HG02840 (cell line): ENCODE results near the gene TBL1XR1.
"Not testable (repeated sequence)": the region's sequence is repeated elsewhere in the genome, so short reads cannot be mapped to it uniquely, and the experiment has no call there.

Source experiments
- ATAC-seq: cut with Tn5 transposase; IDR thresholded peaks from one replicate; pipeline ENCODE4 v1.9.1; 2021; ENCODE audit warnings: mild to moderate bottlenecking, moderate library complexity, moderate number of reproducible peaks; ENCODE audit not compliant: unreplicated experiment, low FRiP score

Gene TBL1XR1

GRCh38 chr3:177041021-177041729, 156.1 kb downstream of the TBL1XR1 start:
- no peak for ATAC-seq

GRCh38 chr3:177039490-177040274, 157.6 kb downstream of the TBL1XR1 start:
- ATAC-seq, result no peak

DNA sequence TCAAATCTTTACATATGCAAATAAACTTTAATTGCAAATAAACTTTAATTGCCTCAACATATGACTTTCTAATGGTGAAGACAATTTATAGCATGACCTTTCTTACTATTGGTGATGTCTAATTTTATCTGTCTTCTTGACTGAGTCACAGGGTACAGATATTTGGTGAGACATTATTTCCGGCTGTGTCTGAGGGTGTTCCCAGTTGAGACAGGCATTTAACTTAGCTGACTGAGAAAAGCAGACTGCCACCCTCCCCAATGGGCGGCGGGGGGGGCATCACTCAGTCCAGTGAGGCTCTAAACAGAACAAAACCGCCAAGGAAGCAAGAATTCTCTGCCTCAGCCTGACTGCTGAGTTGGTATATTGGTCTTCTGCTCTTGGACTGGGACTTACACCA, 160.0 kb downstream of the TBL1XR1 start:
- no peak for ATAC-seq

GRCh38 chr3:177035676-177036075, 161.6 kb downstream of the TBL1XR1 start:
- ATAC-seq, result no peak

- ATAC-seq, result no peak
Measured at GRCh38 chr3:177034832-177035475, 162.3 kb downstream of the TBL1XR1 start.

DNA sequence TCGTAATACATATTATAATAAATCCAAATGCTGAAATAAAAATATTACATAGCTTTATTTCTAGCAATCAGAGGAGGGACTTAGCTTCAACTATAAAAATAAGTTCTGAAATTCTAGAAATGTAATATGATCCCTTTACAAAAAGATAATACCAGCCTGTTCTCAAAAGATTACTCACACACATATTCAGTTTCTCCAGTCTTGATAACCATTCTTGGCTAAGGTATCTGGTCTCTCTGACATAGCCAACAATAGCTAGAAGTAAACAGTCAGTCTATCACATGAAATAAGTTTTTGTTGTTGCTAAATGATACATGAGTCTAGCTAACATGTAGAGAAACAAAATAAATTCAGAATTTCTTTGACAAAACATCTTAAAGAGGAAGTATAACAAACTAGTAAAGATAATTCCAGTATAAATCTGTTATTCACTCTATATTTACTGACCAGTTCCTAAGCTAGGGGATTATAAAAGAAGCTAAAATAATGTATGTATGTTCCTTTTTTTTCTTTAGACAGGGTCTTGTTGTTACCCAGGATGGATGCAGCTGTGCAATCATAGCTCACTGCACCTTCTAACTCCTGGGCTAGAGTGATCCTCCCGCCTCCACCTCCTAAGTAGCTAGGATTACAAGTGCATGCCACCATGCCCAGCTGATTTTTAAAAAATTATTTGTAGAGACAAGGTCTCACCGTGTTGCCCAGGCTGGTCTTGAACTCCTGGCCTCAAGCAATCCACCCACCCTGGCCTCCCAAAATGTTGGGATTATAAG, 170.6 kb downstream of the TBL1XR1 start:
- no peak for ATAC-seq

DNA sequence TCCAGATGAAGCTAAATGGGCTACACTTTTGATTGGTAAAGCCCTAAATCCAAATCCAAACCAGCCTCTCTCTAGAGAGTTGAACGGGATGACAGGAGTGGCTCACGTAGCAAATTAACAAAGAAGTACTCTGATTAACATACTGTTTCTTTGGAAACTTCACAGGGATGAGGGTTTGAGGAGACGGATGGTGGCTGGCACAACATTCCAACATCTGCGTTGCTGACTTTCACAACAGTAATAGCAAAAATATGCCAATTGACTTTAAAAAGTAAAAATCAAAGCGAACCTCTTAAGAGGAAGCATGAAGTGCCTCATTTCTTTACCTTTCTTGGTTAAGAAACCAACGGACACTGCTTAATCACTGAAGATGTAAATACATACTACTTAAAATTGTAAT, 181.4 kb downstream of the TBL1XR1 start:
- no peak for ATAC-seq

GRCh38 chr3:177013681-177014280, 183.5 kb downstream of the TBL1XR1 start:
- ATAC-seq, result no peak

DNA sequence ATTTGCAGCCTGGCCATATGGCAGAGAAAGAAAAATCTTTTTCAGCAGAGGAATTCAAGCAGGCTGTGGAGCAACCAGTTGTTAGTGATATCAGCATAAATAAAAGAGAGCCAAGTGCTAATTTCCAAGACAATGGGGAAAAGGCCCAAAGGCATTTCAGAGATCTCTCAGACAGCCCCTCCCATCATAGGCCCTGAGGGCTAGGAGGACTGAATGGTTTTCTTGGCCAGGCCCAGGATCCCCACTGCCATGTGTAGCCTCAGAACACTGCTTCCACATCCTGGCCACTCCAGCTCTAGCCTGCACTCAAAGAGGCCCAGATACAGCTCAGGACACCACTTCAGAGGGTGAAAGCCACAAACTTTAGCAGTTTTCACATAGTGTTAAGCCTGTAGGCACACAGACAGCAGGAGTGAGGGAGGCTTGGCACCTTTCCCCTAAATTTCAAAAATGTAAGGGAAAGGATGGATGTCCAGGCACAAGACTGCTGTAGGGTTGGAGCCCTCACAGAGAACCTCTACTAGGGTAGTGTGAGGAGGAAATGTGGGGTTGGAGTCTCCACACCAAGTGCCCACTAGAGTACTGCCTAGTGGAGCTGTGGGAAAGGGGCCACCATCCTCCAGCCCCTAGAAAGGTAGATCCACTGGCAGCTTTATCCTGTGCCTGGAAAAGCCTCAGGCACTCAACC, 191.4 kb downstream of the TBL1XR1 start:
- ATAC-seq, result no peak

GRCh38 chr3:177000159-177000558, 197.1 kb downstream of the TBL1XR1 start:
- not testable (repeated sequence) for ATAC-seq

- ATAC-seq, result no peak
Measured at GRCh38 chr3:176995946-176996345, 201.3 kb downstream of the TBL1XR1 start.

- no peak for ATAC-seq
Measured at GRCh38 chr3:176994891-176995781, 202.1 kb downstream of the TBL1XR1 start.

- ATAC-seq, result no peak
Measured at GRCh38 chr3:176994393-176994792, 202.9 kb downstream of the TBL1XR1 start.

GRCh38 chr3:176992978-176993377, 204.3 kb downstream of the TBL1XR1 start:
- no peak for ATAC-seq

DNA sequence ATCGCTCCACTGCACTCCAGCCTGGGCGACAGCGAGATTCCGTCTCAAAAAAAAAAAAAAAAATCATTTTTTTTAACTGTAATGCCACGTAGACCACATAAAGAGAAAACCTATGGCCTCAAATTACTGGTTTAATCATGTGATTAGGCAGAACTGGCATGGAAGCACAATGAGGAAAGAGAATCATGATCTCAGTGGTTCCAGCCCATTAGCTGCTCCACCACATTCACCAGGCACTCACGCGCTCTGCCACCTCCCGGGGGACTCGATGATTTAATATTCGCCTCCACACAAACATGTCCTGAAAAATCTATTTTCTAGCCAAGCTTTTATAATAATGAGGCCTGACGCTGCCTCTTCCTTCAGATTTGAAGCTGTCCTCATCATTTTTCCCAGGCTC, 204.7 kb downstream of the TBL1XR1 start:
- no peak for ATAC-seq

DNA sequence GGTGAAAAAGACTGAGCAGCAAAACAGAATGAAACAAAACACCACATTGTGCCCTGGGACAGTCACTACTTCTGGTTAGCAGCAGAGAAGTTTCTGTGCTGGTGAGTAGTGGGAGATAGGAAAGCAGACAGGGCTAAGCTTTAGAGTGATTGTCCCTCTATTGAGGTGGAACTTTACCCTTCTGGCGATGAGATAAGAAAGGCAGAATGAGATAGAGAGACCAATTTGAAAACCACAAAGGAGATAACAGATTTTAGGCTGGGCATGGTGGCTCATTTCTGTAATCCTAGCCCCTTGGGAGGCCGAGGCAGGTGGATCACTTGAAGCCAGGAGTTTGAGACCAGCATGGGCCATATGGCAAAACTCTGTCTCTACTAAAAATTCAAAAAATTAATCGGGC, 208.5 kb downstream of the TBL1XR1 start:
- no peak for ATAC-seq

GRCh38 chr3:176987901-176988650, 209.2 kb downstream of the TBL1XR1 start:
- ATAC-seq, result no peak

- ATAC-seq, result no peak
Measured at GRCh38 chr3:176978441-176978840, 218.8 kb downstream of the TBL1XR1 start.
